SU-DHL-6 (cell line): ENCODE data around the gene IQCH.

Experiments
- CTCF ChIP-seq: fragments of 200-600 bp; sonication (generic); IDR thresholded peaks from one replicate; pipeline ENCODE4 v1.5.1; 2017; ENCODE audit warnings: antibody characterized with exemption, mild to moderate bottlenecking, low read length, moderate library complexity; ENCODE audit not compliant: insufficient read depth, poor library complexity, severe bottlenecking
- EZH2phosphoT487 ChIP-seq: fragments of 200-600 bp; sonication (generic), shearing (Covaris generic); conservative IDR thresholded peaks from 2 replicates; pipeline ENCODE4 v1.6.1; 2018; ENCODE audit warnings: mild to moderate bottlenecking, antibody characterized with exemption, low read length, moderate library complexity, mixed read lengths

- TF ChIP-seq CTCF (no peak), EZH2phosphoT487 (no peak)
Measured at GRCh38 chr15:67479781-67480505, 225.4 kb downstream of the IQCH start.
